Stimulated activated CD8-positive, alpha-beta memory T cell treated with anti-CD3 and anti-CD28 coated beads, Interleukin-15, amount 100 ng/mL, for 4 hours (primary cell): ENCODE measurements around the gene SF3A1.
A peak's percentile ranks its signal among the peaks of the same experiment; 100 is the strongest.
"Not testable (repeated sequence)": the region's sequence is repeated elsewhere in the genome, so short reads cannot be mapped to it uniquely, and the experiment has no call there.

ENCODE experiments used
- DNase-seq, 2 donors: peaks; one replicate each; pipeline ENCODE4 v3.0.0-alpha.2; 2020; ENCODE audit warnings: low read depth in 2 of 2

The SF3A1 gene, protein sequence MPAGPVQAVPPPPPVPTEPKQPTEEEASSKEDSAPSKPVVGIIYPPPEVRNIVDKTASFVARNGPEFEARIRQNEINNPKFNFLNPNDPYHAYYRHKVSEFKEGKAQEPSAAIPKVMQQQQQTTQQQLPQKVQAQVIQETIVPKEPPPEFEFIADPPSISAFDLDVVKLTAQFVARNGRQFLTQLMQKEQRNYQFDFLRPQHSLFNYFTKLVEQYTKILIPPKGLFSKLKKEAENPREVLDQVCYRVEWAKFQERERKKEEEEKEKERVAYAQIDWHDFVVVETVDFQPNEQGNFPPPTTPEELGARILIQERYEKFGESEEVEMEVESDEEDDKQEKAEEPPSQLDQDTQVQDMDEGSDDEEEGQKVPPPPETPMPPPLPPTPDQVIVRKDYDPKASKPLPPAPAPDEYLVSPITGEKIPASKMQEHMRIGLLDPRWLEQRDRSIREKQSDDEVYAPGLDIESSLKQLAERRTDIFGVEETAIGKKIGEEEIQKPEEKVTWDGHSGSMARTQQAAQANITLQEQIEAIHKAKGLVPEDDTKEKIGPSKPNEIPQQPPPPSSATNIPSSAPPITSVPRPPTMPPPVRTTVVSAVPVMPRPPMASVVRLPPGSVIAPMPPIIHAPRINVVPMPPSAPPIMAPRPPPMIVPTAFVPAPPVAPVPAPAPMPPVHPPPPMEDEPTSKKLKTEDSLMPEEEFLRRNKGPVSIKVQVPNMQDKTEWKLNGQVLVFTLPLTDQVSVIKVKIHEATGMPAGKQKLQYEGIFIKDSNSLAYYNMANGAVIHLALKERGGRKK

DNA sequence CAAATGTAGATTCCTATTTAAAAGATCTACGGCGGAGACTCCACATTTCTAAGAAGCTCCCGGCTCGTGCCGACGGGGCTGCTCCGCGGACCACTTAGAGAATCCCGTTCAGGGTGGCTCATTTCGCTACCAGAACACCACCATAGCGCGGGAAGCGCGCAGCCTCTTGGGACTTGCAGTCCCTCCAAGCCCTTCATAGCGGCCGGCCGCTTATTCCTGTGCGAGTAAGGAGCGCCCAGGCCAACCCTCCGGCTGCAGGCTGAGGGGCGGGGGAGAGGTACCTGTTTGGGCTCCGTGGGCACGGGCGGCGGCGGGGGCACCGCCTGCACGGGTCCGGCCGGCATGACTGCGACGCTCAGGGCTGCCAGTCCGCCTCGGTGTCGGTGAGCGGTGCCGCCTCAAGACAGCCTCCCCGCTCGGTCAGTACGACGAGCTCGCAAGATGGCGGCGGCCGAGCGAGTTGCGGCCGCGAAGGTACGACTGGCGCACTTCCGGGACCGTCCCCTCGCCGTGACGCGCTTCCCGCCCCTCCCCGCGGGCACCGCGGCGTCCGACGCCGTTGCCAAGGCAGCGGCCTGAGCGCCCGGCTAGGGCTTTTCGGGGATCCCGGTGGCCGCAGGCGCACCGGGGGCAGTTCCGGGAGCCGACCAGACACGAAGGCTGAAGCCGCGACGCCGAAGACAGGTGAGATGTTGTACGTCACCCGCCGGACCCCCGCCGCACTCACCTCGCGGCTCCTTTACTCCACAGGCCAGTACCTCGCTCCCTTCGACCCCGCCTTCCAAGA, at the start of gene SF3A1, which contains the start of gene CCDC157:
SF3A1 (minus strand) TSS at position 446 of the 787 bp plus-strand sequence; CDS start at position 344, 102 bp downstream.
CCDC157 (plus strand) TSS at position 559 of the 787 bp plus-strand sequence. CDS start 8,994 bp downstream, outside the sequence.
- peak; percentile 70 to 71 for DNase-seq

DNA sequence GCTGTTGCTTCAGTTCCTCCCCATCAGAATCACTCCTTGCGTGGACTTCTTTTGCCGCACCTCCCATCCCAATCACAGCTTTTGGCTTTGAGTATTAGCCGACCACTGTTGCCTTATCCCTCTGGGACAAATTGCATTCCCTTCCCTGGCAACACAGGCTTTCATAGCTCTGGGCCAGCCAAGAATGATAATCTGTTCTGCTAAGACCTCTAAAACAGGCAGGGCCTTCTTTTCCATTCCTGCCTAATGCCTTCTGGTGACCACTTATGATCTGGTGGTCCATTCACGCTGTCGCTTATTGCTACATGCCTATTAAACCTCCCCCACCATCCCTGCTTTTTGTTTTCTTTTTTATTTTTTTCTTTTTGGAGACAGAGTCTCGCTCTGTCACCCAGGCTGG, 49.7 kb upstream of the SF3A1 start:
- no peak for DNase-seq

DNA sequence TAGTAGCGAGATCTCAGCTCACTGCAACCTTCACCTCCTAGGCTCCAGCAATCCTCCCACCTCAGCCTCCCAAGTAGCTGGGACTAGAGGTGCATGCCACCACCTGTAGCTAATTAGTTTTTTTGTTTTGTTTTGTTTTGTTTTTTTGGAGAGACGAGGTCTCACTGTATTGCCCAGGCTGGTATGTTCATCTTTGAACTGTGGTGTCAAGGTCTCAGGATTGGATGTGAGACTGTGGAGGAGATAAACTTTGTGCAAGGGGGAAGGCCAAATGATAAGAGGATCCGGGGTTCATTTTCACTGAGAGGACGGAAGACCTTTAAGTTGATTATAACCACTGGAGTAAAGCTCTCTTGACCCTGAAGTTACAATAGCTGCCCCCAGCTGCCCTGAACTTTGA, 49.0 kb upstream of the SF3A1 start:
- no peak for DNase-seq

DNA sequence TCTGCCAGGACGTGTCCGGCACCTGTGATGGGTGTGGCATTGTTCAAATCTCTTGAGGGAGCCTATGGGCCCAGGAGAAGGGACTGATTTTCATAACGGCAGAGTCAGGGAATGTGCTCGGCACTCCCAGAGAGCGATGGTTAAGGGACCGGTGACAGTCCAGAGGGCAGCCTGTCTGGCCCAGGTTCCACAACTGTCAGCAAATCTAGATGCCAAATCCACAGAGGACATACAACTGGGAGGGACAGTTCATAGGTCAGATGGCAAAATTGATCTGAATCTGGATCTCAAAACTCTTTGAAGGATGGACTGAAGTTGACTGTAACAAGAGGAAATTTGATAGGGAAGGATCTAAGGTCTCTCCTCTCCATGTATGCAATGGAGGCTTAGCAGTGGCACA, 47.6 kb upstream of the SF3A1 start:
- no peak for DNase-seq

DNA sequence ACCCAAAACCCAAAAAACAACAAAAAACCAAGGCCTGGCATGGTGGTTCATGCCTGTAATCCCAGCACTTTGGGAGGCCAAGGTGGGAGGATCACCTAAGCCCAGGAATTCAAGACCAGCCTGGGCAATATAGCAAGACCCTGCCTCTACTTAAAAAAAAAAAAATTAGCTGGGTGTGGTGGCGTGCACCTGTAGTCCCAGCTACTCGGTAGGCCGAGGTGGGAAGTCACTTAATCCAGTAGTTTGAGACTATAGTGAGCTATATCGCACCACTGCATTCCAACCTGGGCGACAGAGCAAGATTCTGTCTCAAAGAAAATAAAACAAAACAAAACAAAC, 46.0 kb upstream of the SF3A1 start:
- DNase-seq: not testable (repeated sequence)

DNA sequence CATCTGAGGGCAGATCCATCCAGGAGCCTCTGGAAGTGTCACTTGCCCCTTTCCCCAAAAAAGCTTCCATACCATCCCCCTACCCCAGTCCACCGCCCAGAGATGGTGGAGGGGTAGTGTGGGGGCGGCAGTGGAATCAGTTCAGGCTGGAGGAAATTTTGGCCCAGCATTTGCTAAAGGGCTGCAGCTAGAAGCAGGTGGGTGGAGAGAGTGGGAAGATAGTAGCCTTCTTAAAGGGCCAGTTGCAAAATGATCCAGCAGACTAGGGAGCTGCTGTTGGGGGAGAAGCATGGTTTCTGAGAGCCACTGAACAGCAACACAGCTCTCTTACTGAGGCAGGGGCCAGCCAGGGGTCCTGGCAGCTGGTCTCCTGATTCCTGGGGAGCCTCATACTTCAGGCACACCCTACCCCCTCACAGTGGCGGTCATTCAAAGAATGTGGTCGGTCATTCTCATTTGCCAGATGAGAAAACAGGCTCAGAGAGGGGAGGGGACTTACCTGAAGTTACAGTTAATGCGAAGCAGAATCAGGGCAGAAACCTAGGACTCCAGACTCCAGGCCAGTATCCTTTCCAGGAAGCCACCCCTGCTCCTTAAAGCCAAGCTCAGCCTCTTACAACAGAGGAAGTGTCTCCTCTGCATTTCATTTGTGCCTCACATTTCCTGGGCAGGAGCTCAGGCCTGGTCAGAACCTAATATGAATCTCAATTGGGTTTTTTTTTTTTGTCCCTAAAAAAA, 45.5 kb upstream of the SF3A1 start:
- no peak for DNase-seq

DNA sequence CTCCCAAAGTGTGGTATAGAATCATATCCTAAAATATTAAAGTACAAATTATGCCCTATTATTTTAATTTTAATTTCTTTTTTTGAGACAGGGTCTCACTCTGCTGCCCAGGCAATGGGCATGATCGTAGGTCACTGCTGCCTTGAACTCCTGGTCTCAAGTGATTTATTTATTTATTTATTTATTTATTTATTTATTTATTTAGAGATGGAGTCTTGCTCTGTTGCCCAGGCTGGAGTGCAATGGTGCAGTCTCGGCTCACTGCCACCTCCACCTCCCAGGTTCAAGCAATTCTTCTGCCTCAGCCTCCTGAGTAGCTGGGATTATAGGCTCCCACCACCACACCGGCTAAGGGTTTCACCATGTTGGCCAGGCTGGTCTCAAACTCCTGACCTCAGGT, 44.3 kb upstream of the SF3A1 start:
- DNase-seq: not testable (repeated sequence)

DNA sequence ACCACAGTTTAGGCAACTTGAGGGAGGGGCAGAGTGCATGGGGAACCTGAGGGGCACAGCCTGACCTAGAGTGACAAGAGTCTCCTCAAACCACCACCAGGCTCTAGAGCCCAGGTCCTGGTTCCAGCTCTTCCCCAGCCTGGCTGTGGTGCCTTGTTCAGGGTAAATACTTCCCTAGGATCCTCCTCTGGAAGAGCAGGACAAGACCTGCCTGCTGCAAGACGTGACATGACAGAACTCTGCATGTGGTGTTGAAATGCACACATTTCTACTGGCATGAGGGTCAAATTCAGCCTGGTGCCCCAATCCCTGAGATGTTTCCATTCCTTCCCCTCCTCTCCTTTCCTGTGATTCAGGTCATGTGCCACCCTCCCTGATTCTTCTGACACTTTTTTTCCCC, 43.5 kb upstream of the SF3A1 start:
- DNase-seq: no peak

DNA sequence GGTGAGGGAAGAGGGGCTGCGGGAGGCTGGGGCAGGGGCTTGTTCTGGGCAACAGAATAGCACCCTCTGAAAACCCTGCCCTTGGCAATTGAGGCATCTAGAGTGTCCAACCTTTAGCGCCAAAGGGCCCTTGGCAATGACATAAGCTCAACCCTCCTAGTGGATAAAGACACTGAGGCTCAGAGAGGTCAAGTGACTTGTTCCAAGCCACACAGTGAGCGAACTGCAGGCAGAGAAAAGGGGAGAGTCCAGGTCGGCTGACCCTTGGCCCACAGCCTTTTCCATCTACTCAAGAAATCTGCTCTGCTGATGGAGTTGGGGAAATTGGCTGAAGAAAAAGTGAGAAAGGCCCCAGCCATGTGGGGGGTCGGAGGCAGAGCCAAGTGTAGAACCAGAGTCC, 43.0 kb upstream of the SF3A1 start:
- DNase-seq: no peak

DNA sequence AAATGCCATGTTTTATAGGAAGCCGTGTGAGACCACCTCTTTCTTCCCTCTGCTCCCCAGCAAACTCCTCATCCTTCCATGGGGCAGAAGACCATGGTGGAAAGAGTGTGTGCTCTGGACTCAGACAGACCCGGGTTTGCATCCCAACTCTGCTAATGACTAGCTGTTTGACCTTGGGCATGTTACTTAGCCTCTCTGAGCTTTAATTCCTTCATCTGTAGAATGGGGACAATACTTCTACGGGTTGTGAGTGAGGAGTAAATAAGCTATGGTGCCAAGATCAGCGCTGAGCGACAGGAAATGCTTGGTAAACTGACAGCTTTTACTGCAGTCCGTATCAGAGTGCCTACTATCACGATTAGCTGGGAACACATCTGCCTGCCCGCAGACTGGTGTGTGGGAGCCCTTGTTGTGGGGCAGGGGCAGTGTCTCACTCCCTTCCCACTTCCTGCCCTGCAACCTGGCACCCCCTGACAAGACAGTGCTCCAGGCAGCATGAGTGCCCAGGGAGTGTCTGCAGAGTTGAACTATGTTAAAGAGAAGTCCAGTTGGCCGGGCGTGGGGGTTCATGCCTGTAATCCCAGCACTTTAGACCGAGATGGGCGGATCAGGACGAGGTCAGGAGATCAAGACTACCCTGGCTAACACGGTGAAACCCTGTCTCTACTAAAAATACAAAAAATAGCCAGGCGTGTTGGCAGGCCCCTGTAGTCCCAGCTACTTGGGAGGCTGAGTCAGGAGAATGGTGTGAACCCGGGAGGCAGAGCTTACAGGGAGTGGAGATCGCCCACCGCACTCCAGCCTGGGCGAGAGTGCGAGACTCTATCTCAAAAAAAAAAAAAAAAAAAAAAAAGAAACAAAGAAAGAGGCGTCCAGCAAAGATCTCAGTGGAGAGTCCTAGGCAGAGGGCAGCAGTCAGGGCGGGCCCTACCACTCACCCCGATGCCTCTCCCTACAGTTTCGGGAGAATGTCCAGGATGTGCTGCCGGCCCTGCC, 42.3 kb upstream of the SF3A1 start:
- no peak for DNase-seq

DNA sequence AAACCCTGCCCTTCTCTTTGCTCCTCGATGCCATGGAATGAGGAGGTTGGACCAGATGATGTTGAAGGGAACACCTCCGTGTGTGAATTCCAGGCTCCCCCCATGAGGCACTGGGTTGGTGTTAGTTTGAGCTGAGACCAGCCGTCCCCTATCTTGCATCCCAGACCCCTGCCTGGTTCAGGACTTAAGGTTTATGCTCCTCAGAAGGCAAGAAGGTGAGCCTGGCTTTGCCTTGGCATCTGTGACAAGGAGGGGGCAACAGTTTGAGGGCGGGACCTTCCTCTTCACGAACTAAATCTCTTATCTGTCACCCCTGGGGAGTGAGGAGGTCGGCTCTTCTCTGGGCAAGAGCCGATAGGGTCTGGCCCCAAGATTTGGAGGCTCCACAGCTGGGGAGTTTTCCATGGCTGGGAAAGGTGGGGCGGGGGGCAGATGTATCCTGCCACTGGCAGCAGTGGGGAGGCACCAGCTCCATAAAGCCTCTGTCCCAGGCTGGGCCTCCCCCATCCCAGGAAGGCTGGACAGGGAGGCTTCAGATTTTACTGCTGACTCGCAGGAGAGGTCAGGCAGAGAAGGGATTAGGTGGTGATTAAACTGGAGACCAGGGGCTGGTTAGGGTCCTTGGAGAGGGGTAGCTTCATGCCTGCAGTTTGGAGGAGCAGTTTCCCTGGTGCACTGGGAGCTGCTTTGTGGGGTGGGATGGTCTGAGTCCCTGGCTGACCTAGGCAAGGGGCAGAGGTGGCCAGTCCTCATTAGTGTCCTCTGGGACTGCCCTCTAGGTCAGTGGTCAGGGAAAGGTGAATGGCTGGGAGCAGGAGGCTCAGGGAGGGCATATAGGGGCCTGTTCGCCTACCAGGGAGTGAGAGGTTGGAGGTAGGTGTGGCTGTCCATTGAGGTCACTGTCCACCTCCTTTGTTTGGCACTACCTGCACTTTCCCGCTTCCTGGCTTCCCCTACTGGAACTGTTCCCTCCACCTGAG, 41.3 kb upstream of the SF3A1 start:
- no peak for DNase-seq

DNA sequence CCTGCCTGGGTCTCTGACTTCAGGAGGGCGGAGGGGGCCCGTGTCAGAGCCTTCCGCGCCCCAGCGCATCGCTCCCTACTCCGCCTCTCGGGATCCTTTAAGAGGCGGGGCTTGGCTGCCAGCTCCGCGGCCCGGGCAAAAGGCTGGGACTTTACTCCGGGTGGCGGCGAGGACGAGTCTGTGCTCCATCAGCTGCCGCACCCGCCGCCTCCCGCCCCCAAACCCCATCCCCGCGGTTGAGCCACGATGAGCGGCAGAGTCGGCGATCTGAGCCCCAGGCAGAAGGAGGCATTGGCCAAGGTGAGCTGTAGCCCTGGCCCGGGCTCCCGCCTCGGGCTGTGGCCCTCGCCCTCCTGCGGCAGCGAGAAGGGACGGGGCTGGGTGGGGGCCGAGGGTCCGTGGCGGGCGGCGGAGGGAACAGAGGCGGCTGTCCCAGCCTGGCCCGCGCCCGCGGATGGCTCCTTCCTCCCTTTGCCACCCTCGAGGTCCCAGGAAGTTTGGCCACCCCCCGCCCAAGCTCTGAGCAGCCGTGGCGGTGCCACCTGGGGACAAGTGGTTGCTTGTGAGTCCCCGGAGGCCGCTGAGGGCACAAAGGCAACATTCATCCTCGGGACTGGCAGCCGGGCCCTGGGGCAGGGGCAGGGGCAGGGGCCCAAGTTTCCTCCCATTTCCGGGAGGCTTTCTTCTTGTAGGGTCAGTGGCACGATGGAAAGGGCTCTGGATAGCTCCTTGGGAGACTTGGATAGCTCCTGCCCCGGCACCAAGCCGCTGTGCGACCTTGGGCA, 40.4 kb upstream of the SF3A1 start, which contains the start of gene SEC14L2:
SEC14L2 (plus strand) TSS at position 148 of the 785 bp plus-strand sequence; CDS start at position 247, 99 bp downstream.
- DNase-seq: peak; percentile 16 to 19

DNA sequence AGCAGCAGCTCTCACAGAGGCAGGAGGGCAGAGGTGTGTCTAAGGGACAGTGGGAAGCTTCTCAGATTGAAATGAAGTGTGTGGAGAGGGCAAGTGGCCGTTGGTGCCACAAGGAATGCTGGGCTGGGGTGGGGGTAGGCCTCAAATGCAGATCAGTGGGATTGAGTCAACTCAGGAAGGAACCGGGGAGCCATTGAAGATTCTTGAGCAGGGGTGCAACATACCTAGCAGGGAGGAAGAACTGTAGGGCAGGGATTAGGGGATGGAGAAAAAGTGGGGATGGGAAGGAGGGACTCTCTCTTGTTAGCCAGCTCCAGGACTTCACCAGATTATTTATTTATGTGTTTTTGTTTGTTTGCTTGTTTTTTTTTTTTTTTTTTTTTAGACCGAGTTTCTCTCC, 37.2 kb upstream of the SF3A1 start:
- no peak for DNase-seq

DNA sequence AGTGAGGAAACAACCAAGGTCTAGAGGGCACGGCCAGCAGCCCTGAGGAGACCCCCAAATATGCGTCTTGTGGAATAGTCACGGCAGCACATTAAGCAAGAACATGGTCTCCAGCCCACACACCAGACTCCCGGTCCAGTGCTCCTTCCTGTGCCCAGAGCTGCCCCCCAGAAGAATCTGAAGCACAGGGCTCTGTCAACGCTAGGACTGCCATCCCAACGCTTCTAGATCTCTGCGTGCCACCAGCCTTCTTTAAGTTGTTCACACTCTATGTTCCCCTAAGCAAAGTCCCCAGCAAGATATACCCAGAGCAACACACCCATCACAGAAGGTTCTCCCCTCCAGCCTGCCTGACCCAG, 36.6 kb upstream of the SF3A1 start:
- DNase-seq: no peak

DNA sequence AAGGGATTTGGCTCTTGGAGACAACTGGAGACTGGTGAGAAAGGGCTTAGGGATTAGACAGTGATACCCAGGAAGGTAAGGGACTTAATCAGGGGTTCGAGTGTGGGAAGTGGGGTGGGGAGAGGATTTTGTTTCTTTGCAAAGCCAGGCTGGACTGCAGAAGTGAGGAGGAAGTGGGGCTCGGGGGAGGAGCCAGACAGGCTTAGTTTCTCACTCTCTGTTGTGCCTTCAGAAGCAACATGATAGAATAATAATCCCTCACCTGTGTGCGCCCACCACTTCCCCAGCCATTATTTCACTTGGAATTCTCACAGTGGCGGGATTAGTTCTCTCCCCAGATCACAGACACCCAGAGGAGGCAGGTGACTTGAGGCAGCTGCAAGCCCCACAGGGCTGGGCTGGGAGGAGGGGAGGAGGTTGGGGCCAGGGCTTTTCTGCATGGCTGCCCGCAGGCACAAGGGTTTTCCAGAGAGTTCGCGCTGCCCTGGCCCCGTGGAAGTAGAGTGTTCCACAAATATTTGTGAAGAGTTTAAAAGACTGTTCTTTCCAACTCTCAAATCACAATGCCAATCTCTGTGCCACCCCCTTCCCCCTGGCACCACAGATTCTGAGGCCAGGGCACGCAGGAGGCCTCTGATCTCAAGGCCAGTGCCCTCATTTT, 36.1 kb upstream of the SF3A1 start:
- DNase-seq: no peak

DNA sequence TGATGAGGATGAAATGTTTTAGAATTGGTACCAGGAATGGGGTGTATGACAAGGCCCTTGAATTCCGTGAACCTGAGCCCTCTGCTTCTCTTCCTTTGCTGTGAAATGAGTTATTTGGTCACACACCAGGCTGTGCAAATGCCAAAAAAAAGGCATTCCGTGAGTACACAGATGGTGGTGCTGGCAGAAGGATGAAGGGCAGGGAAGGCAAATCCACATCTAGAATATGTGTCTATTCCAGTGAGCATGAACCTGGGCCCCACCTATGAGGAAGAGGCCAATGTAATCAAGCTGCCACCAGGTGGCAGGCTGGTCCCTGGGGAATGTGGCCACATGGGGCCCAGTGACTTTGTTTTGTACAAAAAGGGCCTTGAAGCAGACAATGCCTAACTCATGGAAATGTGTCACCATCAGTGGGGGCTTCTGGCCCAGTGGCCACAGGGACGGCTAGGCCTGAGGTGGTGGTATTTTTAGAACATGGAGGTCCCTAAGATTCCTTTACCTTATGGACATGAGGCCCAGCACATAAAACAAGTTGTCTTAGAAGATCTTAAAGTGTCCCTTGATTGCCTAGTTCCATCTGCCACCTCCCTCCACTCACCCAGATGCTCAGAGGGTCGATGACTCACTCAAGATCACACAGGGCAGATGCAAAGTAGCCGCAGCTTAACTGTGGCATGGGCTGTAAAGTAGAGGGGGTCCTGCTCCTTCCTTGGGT, 34.4 kb upstream of the SF3A1 start:
- DNase-seq: peak; percentile 48 to 56
